ENCODE data around the gene JUN.

DNA sequence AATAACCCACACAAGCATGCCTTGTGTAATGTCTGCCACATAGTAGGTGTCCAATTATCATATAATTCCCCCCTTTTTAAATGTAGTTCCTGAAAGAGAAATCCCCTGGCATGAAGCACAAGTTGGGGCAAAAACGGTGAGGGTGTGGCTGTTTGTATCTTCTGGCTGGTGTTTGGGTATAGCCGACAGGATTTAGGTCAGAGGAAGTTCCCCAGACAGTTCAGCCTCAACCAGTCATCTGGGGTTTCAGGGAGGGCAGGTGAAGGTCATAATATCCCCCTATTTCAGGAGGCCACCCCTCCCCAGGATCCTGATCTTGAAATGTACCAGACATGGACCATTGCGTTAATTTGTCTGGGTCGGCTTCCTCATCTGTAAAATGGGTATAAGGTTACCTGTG lies 29.1 kb upstream of the JUN start:
- TF ChIP-seq, protein P1, sequence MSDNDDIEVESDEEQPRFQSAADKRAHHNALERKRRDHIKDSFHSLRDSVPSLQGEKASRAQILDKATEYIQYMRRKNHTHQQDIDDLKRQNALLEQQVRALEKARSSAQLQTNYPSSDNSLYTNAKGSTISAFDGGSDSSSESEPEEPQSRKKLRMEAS (IDR thresholded peaks at IDR 0.05): no peak
- no peak for TF ChIP-seq YY1 (IDR thresholded peaks at IDR 0.05)
- TF ChIP-seq SP1 (IDR thresholded peaks at IDR 0.05): no peak
- TF ChIP-seq, protein P2, sequence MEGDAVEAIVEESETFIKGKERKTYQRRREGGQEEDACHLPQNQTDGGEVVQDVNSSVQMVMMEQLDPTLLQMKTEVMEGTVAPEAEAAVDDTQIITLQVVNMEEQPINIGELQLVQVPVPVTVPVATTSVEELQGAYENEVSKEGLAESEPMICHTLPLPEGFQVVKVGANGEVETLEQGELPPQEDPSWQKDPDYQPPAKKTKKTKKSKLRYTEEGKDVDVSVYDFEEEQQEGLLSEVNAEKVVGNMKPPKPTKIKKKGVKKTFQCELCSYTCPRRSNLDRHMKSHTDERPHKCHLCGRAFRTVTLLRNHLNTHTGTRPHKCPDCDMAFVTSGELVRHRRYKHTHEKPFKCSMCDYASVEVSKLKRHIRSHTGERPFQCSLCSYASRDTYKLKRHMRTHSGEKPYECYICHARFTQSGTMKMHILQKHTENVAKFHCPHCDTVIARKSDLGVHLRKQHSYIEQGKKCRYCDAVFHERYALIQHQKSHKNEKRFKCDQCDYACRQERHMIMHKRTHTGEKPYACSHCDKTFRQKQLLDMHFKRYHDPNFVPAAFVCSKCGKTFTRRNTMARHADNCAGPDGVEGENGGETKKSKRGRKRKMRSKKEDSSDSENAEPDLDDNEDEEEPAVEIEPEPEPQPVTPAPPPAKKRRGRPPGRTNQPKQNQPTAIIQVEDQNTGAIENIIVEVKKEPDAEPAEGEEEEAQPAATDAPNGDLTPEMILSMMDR (IDR thresholded peaks at IDR 0.05; ENCODE audit: low read depth, low read length, missing input control): no peak
- TF ChIP-seq GABPA (IDR thresholded peaks at IDR 0.05 in 1 of 2, conservative IDR thresholded peaks at IDR 0.05 in 1 of 2): no peak
- TF ChIP-seq FOXA1 (IDR thresholded peaks at IDR 0.05): no peak
- TF ChIP-seq, protein P3, sequence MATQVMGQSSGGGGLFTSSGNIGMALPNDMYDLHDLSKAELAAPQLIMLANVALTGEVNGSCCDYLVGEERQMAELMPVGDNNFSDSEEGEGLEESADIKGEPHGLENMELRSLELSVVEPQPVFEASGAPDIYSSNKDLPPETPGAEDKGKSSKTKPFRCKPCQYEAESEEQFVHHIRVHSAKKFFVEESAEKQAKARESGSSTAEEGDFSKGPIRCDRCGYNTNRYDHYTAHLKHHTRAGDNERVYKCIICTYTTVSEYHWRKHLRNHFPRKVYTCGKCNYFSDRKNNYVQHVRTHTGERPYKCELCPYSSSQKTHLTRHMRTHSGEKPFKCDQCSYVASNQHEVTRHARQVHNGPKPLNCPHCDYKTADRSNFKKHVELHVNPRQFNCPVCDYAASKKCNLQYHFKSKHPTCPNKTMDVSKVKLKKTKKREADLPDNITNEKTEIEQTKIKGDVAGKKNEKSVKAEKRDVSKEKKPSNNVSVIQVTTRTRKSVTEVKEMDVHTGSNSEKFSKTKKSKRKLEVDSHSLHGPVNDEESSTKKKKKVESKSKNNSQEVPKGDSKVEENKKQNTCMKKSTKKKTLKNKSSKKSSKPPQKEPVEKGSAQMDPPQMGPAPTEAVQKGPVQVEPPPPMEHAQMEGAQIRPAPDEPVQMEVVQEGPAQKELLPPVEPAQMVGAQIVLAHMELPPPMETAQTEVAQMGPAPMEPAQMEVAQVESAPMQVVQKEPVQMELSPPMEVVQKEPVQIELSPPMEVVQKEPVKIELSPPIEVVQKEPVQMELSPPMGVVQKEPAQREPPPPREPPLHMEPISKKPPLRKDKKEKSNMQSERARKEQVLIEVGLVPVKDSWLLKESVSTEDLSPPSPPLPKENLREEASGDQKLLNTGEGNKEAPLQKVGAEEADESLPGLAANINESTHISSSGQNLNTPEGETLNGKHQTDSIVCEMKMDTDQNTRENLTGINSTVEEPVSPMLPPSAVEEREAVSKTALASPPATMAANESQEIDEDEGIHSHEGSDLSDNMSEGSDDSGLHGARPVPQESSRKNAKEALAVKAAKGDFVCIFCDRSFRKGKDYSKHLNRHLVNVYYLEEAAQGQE (IDR thresholded peaks at IDR 0.05): no peak
- TF ChIP-seq, protein P4, sequence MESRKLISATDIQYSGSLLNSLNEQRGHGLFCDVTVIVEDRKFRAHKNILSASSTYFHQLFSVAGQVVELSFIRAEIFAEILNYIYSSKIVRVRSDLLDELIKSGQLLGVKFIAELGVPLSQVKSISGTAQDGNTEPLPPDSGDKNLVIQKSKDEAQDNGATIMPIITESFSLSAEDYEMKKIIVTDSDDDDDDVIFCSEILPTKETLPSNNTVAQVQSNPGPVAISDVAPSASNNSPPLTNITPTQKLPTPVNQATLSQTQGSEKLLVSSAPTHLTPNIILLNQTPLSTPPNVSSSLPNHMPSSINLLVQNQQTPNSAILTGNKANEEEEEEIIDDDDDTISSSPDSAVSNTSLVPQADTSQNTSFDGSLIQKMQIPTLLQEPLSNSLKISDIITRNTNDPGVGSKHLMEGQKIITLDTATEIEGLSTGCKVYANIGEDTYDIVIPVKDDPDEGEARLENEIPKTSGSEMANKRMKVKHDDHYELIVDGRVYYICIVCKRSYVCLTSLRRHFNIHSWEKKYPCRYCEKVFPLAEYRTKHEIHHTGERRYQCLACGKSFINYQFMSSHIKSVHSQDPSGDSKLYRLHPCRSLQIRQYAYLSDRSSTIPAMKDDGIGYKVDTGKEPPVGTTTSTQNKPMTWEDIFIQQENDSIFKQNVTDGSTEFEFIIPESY (IDR thresholded peaks at IDR 0.05): no peak
- no peak for TF ChIP-seq RAD21 (IDR thresholded peaks at IDR 0.05)

All from liver (tissue), 3 donors.